ENCODE measurements around the gene LCLAT1.

Gene LCLAT1

DNA sequence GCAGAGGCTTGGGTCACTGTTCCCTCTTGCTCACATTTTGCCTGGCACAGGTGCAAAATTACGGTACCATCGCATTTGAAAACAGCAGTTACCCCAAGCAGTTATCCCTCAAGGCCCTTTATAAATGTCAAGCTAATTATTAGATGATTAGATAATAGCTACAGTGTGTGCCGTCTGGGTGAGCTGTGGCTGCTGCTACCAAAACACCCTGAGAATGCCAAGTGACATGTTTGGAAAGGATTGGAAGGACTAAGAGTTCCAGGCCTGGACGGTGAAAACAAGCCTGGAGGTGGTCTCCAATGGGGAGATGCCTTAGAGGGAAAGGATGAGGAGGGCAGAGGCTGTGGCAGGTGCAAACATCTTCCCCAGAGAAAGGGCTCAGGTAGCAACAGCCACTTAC is 239.6 kb downstream of the LCLAT1 start:
- Mint-ChIP-seq H3K4me3 (no peak overlapping the region), H3K36me3 (ENCODE audit: low read depth) (no peaks in the 10 kb centered on the region), H3K9me3 (no peaks in the 10 kb centered on the region), H3K27me3 (no peaks in the 10 kb centered on the region), H3K27ac (no peak overlapping the region), H3K4me1 (ENCODE audit: low read depth) (no peaks in the 10 kb centered on the region)

GRCh38 chr2:30688956-30689401 is 241.9 kb downstream of the LCLAT1 start:
- no peak overlapping the region for H3K4me3 Mint-ChIP-seq
- H3K27ac Mint-ChIP-seq: no peak overlapping the region
- no peaks in the 10 kb centered on the region for H3K27me3 Mint-ChIP-seq
- no peaks in the 10 kb centered on the region for H3K4me1 Mint-ChIP-seq (ENCODE audit: low read depth)
- H3K36me3 Mint-ChIP-seq (ENCODE audit: low read depth): no peaks in the 10 kb centered on the region
- no peaks in the 10 kb centered on the region for H3K9me3 Mint-ChIP-seq

GRCh38 chr2:30689496-30690125 is 242.6 kb downstream of the LCLAT1 start:
- Mint-ChIP-seq H3K4me3 (no peak overlapping the region), H3K4me1 (ENCODE audit: low read depth) (no peaks in the 10 kb centered on the region), H3K27ac (no peak overlapping the region), H3K27me3 (no peaks in the 10 kb centered on the region), H3K36me3 (ENCODE audit: low read depth) (no peaks in the 10 kb centered on the region), H3K9me3 (no peaks in the 10 kb centered on the region)

DNA sequence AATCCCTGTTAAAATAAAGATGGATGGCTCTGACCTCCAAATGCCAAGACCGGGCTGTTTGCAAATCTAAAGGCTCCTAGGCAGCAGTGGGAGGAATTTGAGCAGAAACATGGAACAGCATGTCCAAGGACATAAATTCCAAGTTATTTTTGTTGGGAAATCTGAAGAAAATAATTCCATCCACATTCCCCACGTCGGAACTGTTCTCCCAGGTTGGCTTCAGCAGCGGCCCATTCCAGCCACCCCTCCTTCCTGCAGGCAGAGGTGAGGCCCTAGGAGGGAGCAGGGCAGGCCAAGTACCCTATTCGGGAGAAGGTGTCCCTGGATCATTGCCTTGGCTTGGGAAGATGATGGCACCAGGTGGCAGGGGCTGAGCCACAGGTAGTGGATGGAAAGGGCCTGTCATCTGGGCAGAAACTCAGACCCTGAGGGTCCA is 243.1 kb downstream of the LCLAT1 start:
- no peaks in the 10 kb centered on the region for H3K36me3 Mint-ChIP-seq (ENCODE audit: low read depth)
- no peaks in the 10 kb centered on the region for H3K27me3 Mint-ChIP-seq
- H3K4me3 Mint-ChIP-seq: no peak overlapping the region
- H3K27ac Mint-ChIP-seq: no peak overlapping the region
- no peaks in the 10 kb centered on the region for H3K9me3 Mint-ChIP-seq
- no peaks in the 10 kb centered on the region for H3K4me1 Mint-ChIP-seq (ENCODE audit: low read depth)

GRCh38 chr2:30691091-30691947 is 244.3 kb downstream of the LCLAT1 start:
- Mint-ChIP-seq H3K9me3 (no peaks in the 10 kb centered on the region), H3K36me3 (ENCODE audit: low read depth) (no peaks in the 10 kb centered on the region), H3K4me3 (no peak overlapping the region), H3K27me3 (no peaks in the 10 kb centered on the region), H3K4me1 (ENCODE audit: low read depth) (no peaks in the 10 kb centered on the region), H3K27ac (no peak overlapping the region)

DNA sequence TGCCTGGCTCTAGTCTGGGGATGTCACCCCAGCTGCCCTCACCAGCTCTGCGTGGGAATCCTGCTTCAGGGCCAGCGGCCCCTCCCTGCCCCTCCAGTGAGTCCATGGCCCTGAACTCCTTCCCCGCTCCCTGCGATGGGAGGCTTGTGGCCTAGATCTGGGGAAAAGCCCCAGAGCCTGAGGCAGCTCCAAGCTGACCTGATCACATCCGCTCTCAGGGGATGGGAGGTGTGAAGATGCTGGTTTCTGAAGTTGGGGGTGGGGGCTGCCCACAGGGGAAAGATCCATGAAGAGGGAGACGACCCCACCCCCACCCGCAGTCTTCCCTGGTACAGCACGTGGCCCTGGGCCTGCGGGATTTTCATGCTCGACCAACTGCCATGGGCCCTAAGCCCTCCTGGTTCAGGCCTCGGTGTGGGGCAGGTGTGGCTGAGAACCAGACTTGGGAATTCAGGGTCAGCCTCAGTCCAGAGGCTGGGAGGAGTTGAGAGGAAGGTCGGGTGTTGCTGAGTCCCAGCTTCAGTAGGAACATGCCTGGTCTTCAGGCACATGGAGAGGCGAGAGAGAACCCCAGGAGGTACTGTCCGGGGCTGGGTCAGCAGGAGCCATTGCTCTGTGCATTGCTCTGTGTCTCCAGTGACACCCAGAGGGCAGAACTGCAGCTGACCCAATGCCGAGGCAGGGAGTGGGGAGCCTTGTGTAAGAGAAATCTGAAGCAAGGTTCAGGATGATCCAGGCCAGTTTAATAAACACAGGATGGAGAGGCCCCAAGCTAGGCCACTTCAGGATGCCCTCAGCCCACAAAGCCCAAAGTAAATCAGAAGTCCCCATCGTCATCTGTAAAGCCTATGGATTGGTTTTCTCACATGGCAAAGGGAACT is 245.1 kb downstream of the LCLAT1 start:
- H3K4me1 Mint-ChIP-seq (ENCODE audit: low read depth): no peaks in the 10 kb centered on the region
- H3K36me3 Mint-ChIP-seq (ENCODE audit: low read depth): no peaks in the 10 kb centered on the region
- no peak overlapping the region for H3K4me3 Mint-ChIP-seq
- no peak overlapping the region for H3K27ac Mint-ChIP-seq
- H3K9me3 Mint-ChIP-seq: no peaks in the 10 kb centered on the region
- no peaks in the 10 kb centered on the region for H3K27me3 Mint-ChIP-seq

DNA sequence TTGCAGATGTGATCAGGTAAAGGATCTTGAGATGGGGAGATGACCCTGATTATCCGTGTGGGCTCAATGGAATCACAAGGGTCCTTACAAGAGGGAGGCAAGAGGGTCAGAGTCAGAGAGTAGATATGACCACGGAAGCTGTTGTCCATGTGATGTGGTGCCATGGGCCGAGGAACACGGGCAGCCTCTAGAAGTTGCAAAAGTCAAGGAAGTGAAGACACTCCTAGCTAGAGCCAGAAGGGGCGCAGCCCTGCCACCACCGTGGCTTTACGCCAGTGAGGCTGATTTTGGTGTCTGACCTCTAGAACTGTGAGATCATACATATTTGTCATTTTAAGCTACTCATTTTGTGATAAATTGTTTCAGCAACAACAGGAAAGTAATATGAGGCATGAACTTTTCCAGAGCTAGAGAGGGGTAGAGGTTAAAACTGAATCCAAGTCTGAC is 245.8 kb downstream of the LCLAT1 start:
- no peaks in the 10 kb centered on the region for H3K36me3 Mint-ChIP-seq (ENCODE audit: low read depth)
- H3K27ac Mint-ChIP-seq: no peak overlapping the region
- H3K4me3 Mint-ChIP-seq: no peak overlapping the region
- H3K4me1 Mint-ChIP-seq (ENCODE audit: low read depth): no peaks in the 10 kb centered on the region
- no peaks in the 10 kb centered on the region for H3K9me3 Mint-ChIP-seq
- H3K27me3 Mint-ChIP-seq: no peaks in the 10 kb centered on the region
